Heart right ventricle (tissue), 16 donors: ENCODE data around the gene TMPRSS9. TPM values are rescaled to one million over a fixed set of nuclear protein-coding genes. Genes with fewer than 3 reads are reported as not detected.
"Not testable (repeated sequence)": the region's sequence is repeated elsewhere in the genome, so short reads cannot be mapped to it uniquely, and the experiment has no call there.

Experiments
- ATAC-seq, 8 donors: fragments of 200-7000 bp; cut with Tn5 transposase; one replicate each; pipeline ENCODE4 v1.9.1; 2020; ENCODE audit warnings: mild to moderate bottlenecking in 8 of 8, moderate library complexity in 8 of 8, moderate number of reproducible peaks in 1 of 8
- DNase-seq, 2 donors: peaks; one replicate each; pipeline ENCODE4 v3.0.0-alpha.2; 2020
- H3K27ac ChIP-seq, 10 donors: fragments of 200-600 bp; sonication (generic) in 2 of 10; one replicate each; pipeline versions ENCODE4 v1.5.0 to v1.8.0; 2020 to 2022; ENCODE audit warnings: mild to moderate bottlenecking in 3 of 10
- H3K27me3 ChIP-seq, 7 donors: fragments of 200-600 bp; one replicate each; pipeline ENCODE4 v1.8.0; 2021 to 2022; ENCODE audit warnings: mild to moderate bottlenecking in 2 of 7
- H3K36me3 ChIP-seq, 9 donors: fragments of 200-600 bp; sonication (generic) in 1 of 9; one replicate each; pipeline versions ENCODE4 v1.5.0 to v1.8.0; 2020 to 2022; ENCODE audit warnings: mild to moderate bottlenecking in 2 of 9
- H3K4me1 ChIP-seq, 9 donors: fragments of 200-600 bp; sonication (generic) in 1 of 9; one replicate each; pipeline versions ENCODE4 v1.5.0 to v1.8.0; 2020 to 2022; ENCODE audit warnings: mild to moderate bottlenecking in 4 of 9
- H3K4me3 ChIP-seq, 10 donors: fragments of 200-600 bp; sonication (generic) in 2 of 10; one replicate each; pipeline versions ENCODE4 v1.5.0 to v1.8.0; 2020 to 2022; ENCODE audit warnings: mild to moderate bottlenecking in 7 of 10, moderate library complexity in 2 of 10
- H3K9me3 ChIP-seq, 11 donors: fragments of 200-600 bp in 10 of 11; sonication (generic) in 2 of 11; one replicate each; pipeline versions ENCODE4 v1.5.0 to v1.8.0; 2013 to 2022; ENCODE audit warnings: mild to moderate bottlenecking in 2 of 11, control low read depth in 1 of 11, moderate library complexity in 1 of 11
- CTCF ChIP-seq, 9 donors: fragments of 200-600 bp; sonication (generic) in 2 of 9; IDR thresholded peaks; one replicate each; pipeline versions ENCODE4 v1.5.0 to v1.8.0; 2021 to 2022; ENCODE audit warnings: antibody characterized with exemption in 9 of 9, mild to moderate bottlenecking in 5 of 9, moderate library complexity in 1 of 9
- WGBS, 2 donors: extraction: QIAGEN DNeasy Blood & Tissue Kit; methylation state at CpG; one replicate each; pipeline ENCODE4 v1.1.7; 2013; ENCODE audit warnings: inconsistent platforms in 1 of 2; 5-methylcytosine and 5-hydroxymethylcytosine counted together
- intact Hi-C, 10 donors: fragments of 100-400 bp; cut with DNase I; formaldehyde crosslinking; loops; one replicate each; pipeline versions ENCODE4 v1.11.1 to v1.14.2; 2022
- polyA plus RNA-seq, 2 donors: library from polyadenylated mRNA; stranded (reverse); fragments of 200-250 nt; gene quantifications; one replicate each; pipeline ENCODE4 v1.2.3, GENCODE V29; 2013
- total RNA-seq, 10 donors: library from RNA; stranded (reverse); fragmentation: NEBNext Ultra II Directional in 3 of 10; extraction: Animal tissue kit (Norgen Biotek cat#: 25700) in 3 of 10; gene quantifications; one replicate each; pipeline versions ENCODE4 v1.2.1 to v1.2.4, GENCODE V29; 2021 to 2023
- donor health status: Arrhythmogenic right ventricular cardiomyopathy.
- donor health status: ischemic (EF 13 %, LVEDD 7.1; RV severe dilation, severe dysfunction).
- donor health status: healthy with polysubstance abuse.
- donor health status: DM: no; HTN: yes; CAD: no.
- donor health status: DM: no; HTN: no; CAD: no.
- donor health status: ischemic (EF 25% LVEDD 6.9; RV normal size, moderate dysfunction).
- donor health status: ischemic (EF 25% LVEDD 5.7; RV mildly dilated, moderate dysfunction).
- donor health status: healthy.
- donor health status: DM: yes; HTN: yes; CAD: no.
- donor health status: Ischemic cardiomyopathy.
- donor health status: ischemic (EF 35%, LVEDD 5.7; RV mildly dilated, moderate dysfunction).
- donor health status: nonischemic (EF 11% LVEDD 7.7; RV severe dilation, severe dysfunction).
- donor health status: DM: yes; HTN: yes; CAD: no.
- donor health status: PGD.
- donor health status: ischemic (EF 29% LVEDD 5.4; RV normal size, mild dysfunction).
- donor health status: nonischemic (EF 23%, LVEDD 6.1; RV moderate dilation, normal function).

Gene TMPRSS9
- total and polyA plus RNA-seq, 12 donors = 0.01 TPM; not detected in 11

GRCh38 chr19:2344381-2344870 is 15.6 kb upstream of the TMPRSS9 start:
- intact Hi-C loops = no loop called here
- Histone ChIP-seq H3K9me3 (no peaks in the 10 kb centered on the region), H3K4me3 (no peak overlapping the region), H3K36me3 (peaks cover 0 to 64% (median 17%) of the 10 kb centered on the region in 9 donors), H3K4me1 (peaks cover 0 to 5% (median 0%) of the 10 kb centered on the region in 9 donors), H3K27me3 (no peaks in the 10 kb centered on the region), H3K27ac (no peak overlapping the region)
- ATAC-seq (no peak), DNase-seq (no peak)
- WGBS, 2 donors = 93 to 96% methylated on average over 24 of the region's 24 CpGs
- TF ChIP-seq CTCF (IDR thresholded peaks at IDR 0.05) = no peak

GRCh38 chr19:2345076-2345475 is 15.0 kb upstream of the TMPRSS9 start:
- Histone ChIP-seq H3K4me1 (peaks cover 0 to 5% (median 0%) of the 10 kb centered on the region in 9 donors), H3K27me3 (no peaks in the 10 kb centered on the region), H3K4me3 (no peak overlapping the region), H3K27ac (no peak overlapping the region), H3K9me3 (no peaks in the 10 kb centered on the region), H3K36me3 (peaks cover 0 to 58% (median 13%) of the 10 kb centered on the region in 9 donors)
- ATAC-seq (no peak), DNase-seq (no peak)
- intact Hi-C loops = no loop called here
- WGBS, 2 donors = 95 to 96% methylated on average over 17 of the region's 17 CpGs
- no peak for TF ChIP-seq CTCF (IDR thresholded peaks at IDR 0.05)

- WGBS, 2 donors = 65 to 69% methylated on average over 25 of the region's 25 CpGs
- intact Hi-C loops = no loop called here
- Histone ChIP-seq H3K9me3 (no peaks in the 10 kb centered on the region), H3K4me1 (peaks cover 0 to 5% (median 0%) of the 10 kb centered on the region in 9 donors), H3K27me3 (no peaks in the 10 kb centered on the region), H3K27ac (no peak overlapping the region), H3K4me3 (no peak overlapping the region), H3K36me3 (peaks cover 0 to 56% (median 6%) of the 10 kb centered on the region in 9 donors)
- DNase-seq = no peak
- TF ChIP-seq CTCF (IDR thresholded peaks at IDR 0.05) = no peak
- peak in 3 of 8 donors; percentile 33 to 68 (median 48) for ATAC-seq
Measured at GRCh38 chr19:2345794-2346663, 14.0 kb upstream of the TMPRSS9 start.

- H3K4me3 ChIP-seq, H3K4me1 ChIP-seq, H3K27ac ChIP-seq, ATAC-seq, intact Hi-C loops, H3K9me3 ChIP-seq, DNase-seq, H3K27me3 ChIP-seq: not testable (repeated sequence)
- H3K36me3 ChIP-seq = peaks cover 0 to 60% (median 13%) of the 10 kb centered on the region in 9 donors
- 94 to 95% methylated on average over 24 of the region's 24 CpGs for whole genome bisulfite sequencing, 2 donors
Measured at GRCh38 chr19:2349818-2350217, 10.2 kb upstream of the TMPRSS9 start.

- ATAC-seq (no peak), DNase-seq (no peak)
- H3K9me3 ChIP-seq = no peaks in the 10 kb centered on the region
- TF ChIP-seq CTCF (IDR thresholded peaks at IDR 0.05) = no peak
- no peaks in the 10 kb centered on the region for H3K27me3 ChIP-seq
- intact Hi-C loops = no loop called here
- H3K4me1 ChIP-seq = peaks cover 0 to 5% (median 0%) of the 10 kb centered on the region in 9 donors
- H3K27ac ChIP-seq = no peak overlapping the region
- 94 to 96% methylated on average over 16 of the region's 16 CpGs for WGBS, 2 donors
- no peak overlapping the region for H3K4me3 ChIP-seq
- peaks cover 0 to 55% (median 13%) of the 10 kb centered on the region in 9 donors for H3K36me3 ChIP-seq
Measured at GRCh38 chr19:2350656-2351055, 9.4 kb upstream of the TMPRSS9 start.
